Smooth muscle cell of bladder (primary cell): ENCODE data around the gene DOCK3. TPM values are rescaled to one million over a fixed set of nuclear protein-coding genes. Genes with fewer than 3 reads are reported as not detected.

Experiments
- total RNA-seq: library from RNA; depleted of rRNA; stranded (reverse); fragments of >200 nt; gene quantifications from 2 replicates; pipeline ENCODE4 v1.2.3, GENCODE V29; 2014

The DOCK3 gene, protein sequence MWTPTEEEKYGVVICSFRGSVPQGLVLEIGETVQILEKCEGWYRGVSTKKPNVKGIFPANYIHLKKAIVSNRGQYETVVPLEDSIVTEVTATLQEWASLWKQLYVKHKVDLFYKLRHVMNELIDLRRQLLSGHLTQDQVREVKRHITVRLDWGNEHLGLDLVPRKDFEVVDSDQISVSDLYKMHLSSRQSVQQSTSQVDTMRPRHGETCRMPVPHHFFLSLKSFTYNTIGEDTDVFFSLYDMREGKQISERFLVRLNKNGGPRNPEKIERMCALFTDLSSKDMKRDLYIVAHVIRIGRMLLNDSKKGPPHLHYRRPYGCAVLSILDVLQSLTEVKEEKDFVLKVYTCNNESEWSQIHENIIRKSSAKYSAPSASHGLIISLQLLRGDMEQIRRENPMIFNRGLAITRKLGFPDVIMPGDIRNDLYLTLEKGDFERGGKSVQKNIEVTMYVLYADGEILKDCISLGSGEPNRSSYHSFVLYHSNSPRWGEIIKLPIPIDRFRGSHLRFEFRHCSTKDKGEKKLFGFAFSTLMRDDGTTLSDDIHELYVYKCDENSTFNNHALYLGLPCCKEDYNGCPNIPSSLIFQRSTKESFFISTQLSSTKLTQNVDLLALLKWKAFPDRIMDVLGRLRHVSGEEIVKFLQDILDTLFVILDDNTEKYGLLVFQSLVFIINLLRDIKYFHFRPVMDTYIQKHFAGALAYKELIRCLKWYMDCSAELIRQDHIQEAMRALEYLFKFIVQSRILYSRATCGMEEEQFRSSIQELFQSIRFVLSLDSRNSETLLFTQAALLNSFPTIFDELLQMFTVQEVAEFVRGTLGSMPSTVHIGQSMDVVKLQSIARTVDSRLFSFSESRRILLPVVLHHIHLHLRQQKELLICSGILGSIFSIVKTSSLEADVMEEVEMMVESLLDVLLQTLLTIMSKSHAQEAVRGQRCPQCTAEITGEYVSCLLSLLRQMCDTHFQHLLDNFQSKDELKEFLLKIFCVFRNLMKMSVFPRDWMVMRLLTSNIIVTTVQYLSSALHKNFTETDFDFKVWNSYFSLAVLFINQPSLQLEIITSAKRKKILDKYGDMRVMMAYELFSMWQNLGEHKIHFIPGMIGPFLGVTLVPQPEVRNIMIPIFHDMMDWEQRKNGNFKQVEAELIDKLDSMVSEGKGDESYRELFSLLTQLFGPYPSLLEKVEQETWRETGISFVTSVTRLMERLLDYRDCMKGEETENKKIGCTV (N-terminal part only)
- total RNA-seq = 0.09 and 0.14 TPM in 2 replicates

GRCh38 chr3:50674349-50675178, at the start of gene DOCK3:
DOCK3 (plus strand) TSS chr3:50674927; CDS start chr3:50675264, 337 bp downstream.

DNA sequence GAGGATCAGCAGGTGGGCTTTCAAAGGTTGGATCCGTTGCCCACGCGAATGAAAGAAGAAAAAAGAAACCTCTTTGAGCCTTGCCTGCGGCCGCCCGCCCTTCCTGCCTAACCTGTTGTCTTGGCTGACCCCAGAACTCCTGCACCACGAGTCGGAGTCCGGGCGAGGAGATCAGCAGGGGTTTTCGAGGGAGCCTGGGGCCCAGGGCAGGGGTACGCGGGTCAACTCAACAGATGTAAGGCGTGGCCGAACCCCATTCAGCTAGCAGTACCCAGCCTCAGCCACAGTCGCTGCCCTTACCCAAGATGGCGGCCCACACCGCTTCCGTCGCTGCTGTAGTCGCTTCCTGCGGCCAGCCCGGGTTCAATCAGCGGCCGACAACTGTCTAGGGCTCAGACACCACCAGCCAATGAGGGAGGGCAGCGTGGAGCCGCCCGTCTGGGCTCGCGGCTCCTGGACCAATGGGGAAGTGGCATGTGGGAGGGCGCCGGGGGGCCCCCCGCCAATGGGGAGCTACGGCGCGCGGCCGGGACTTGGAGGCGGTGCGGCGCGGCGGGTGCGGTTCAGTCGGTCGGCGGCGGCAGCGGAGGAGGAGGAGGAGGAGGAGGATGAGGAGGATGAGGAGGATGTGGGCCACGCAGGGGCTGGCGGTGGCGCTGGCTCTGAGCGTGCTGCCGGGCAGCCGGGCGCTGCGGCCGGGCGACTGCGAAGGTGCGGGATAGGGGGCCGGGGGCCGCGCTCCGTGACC, 710.2 kb downstream of the DOCK3 start, which contains the start of gene MANF:
TSS of gene MANF (plus strand) at position 566 of the 748 bp plus-strand sequence. CDS start at position 618, 52 bp downstream.

DNA sequence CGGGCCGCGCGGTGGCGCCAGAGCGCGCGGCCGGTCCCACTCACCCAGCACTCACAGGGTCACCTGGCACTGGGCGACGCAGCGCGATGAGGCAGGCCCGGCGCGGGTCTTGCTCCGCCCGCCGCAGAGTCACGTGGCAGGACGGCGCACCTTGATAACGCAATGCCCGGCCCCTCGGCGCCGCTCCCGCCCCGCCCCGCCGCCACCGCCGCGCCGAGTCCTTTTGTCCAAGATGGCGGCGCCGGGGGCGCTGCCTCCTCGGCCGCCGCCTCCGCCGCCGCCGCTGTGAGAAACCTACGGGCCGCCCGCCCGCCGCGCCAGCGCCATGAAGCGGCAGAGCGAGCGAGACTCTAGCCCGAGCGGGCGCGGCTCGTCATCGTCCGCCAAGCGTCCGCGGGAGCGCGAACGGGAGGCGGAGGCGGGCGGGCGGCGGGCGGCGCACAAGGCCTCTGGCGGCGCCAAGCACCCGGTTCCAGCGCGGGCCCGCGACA, 716.4 kb downstream of the DOCK3 start, which contains the start of gene RBM15B:
TSS of gene RBM15B (plus strand) at position 211 of the 491 bp plus-strand sequence. CDS start at position 326, 115 bp downstream.

Other genes with a start within 250 kb of the DOCK3 start
- 0.09 TPM in 1 of 2 replicates, not detected in the other for gene CACNA2D2, start 171.3 kb upstream of the DOCK3 start, total RNA-seq
- 9.4 and 16.0 TPM in 2 replicates for gene C3orf18, start 107.2 kb upstream of the DOCK3 start, total RNA-seq
- gene HEMK1, start 105.4 kb upstream of the DOCK3 start, total RNA-seq = 10.7 and 15.4 TPM in 2 replicates
- gene CISH, start 63.2 kb upstream of the DOCK3 start, total RNA-seq = 0.57 and 1.3 TPM in 2 replicates
- gene MAPKAPK3, start 57.8 kb upstream of the DOCK3 start, total RNA-seq = 19.6 and 22.9 TPM in 2 replicates